K562 (cell line): ENCODE data around the gene PIWIL1. TPM values are rescaled to one million over a fixed set of nuclear protein-coding genes. Genes with fewer than 3 reads are reported as not detected.

Source experiments
- ATAC-seq: fragments of 200-7000 bp; cut with Tn5 transposase; 3 replicates; pipeline ENCODE4 v1.9.1; 2020; ENCODE audit warnings: moderate library complexity
- BruUV-seq: library from RNA; stranded (reverse); fragments of 400-500 nt; replicated peaks from 2 replicates; lab custom pipeline; 2021; lab: Mats Ljungman, UMichigan
- CTCF ChIA-PET: fragments of 300-600 bp; formaldehyde crosslinking; extraction: SDS; loops from one replicate; lab custom pipeline; 2021; ENCODE audit warnings: low intra/inter-chr PET ratio; lab: Yijun Ruan, JAX
- POLR2A ChIA-PET: fragments of 300-600, 350-650 bp; sonication (Branson Sonifier 250); formaldehyde crosslinking; extraction: SDS; loops from one replicate; lab custom pipeline; 2021; ENCODE audit warnings: antibody characterized with exemption, inconsistent platforms; lab: Yijun Ruan, JAX
- DNase-seq, 4 experiments: peaks; one replicate each; pipeline versions ENCODE4 v3.0.0 to v3.0.0-alpha.2; 2011 to 2018; ENCODE audit warnings: low spot score in 3 of 4, mixed read lengths in 3 of 4; ENCODE audit errors: extremely low read depth in 1 of 4
- FAIRE-seq: peaks from 2 replicates; lab custom pipeline; 2011; peaks lifted over from hg19 to GRCh38; lab: Jason Lieb, UNC
- H2AFZ ChIP-seq: 2 replicates; pipeline ENCODE4 v1.6.0; 2011; ENCODE audit warnings: low read depth, low read length, control low read depth, inconsistent platforms
- H3K27ac ChIP-seq: fragments of 200-600 bp; 3 replicates; pipeline ENCODE4 v1.8.0; 2011; ENCODE audit warnings: low read depth, mild to moderate bottlenecking, control low read depth, inconsistent platforms, low read length, moderate library complexity, mixed read lengths; ENCODE audit errors: extremely low read depth
- H3K27me3 ChIP-seq, 2 experiments: fragments of 300-600 bp in 1 of 2; 2 replicates in 1 of 2; 3 replicates in 1 of 2; pipeline versions ENCODE4 v1.6.0 to v1.8.0; 2011; ENCODE audit warnings: inconsistent platforms in 2 of 2, low read length in 2 of 2, mild to moderate bottlenecking in 1 of 2, mixed read lengths in 1 of 2, moderate library complexity in 1 of 2; ENCODE audit not compliant: control insufficient read depth in 2 of 2, insufficient read depth in 2 of 2
- H3K36me3 ChIP-seq: fragments of 300-600 bp; 3 replicates; pipeline ENCODE4 v1.8.0; 2011; ENCODE audit warnings: mild to moderate bottlenecking, low read length, inconsistent platforms; ENCODE audit not compliant: control insufficient read depth, insufficient read depth
- H3K4me1 ChIP-seq, 2 experiments: fragments of 200-600 bp in 1 of 2; replicated peaks in 1 of 2; 2 replicates in 1 of 2; 3 replicates in 1 of 2; pipeline versions ENCODE4 v1.5.1 to v1.8.0; 2011; ENCODE audit warnings: inconsistent platforms in 2 of 2, low read length in 2 of 2, mild to moderate bottlenecking in 1 of 2, mixed read lengths in 1 of 2, moderate library complexity in 1 of 2; ENCODE audit not compliant: control insufficient read depth in 2 of 2, insufficient read depth in 2 of 2
- H3K4me2 ChIP-seq: 2 replicates; pipeline ENCODE4 v1.6.1; 2011; ENCODE audit warnings: low read length, control low read depth, inconsistent platforms, mixed read lengths; ENCODE audit not compliant: insufficient read depth
- H3K4me3 ChIP-seq: fragments of 200-600 bp; sonication (generic), shearing (Covaris generic); 2 replicates; pipeline ENCODE4 v1.5.1; 2016; ENCODE audit warnings: control low read depth, inconsistent platforms
- H3K79me2 ChIP-seq: fragments of 200-600 bp; 3 replicates; pipeline ENCODE4 v1.8.0; 2011; ENCODE audit warnings: low read length, inconsistent platforms; ENCODE audit not compliant: control insufficient read depth, insufficient read depth
- H3K9ac ChIP-seq, 2 experiments: 2 replicates each; pipeline versions ENCODE4 v1.6.0 to v1.6.1; 2011; ENCODE audit warnings: low read depth in 2 of 2, low read length in 2 of 2, control low read depth in 1 of 2, inconsistent platforms in 1 of 2, mild to moderate bottlenecking in 1 of 2, mixed read lengths in 1 of 2; ENCODE audit not compliant: insufficient read depth in 1 of 2
- H3K9me1 ChIP-seq: one replicate; pipeline ENCODE4 v1.6.0; 2011; ENCODE audit warnings: inconsistent platforms, mild to moderate bottlenecking, low read length, moderate library complexity; ENCODE audit not compliant: control insufficient read depth, insufficient read depth
- H3K9me3 ChIP-seq: replicated peaks from 2 replicates; pipeline ENCODE4 v1.5.1; 2011; ENCODE audit warnings: low read depth, low read length, inconsistent platforms; ENCODE audit not compliant: control insufficient read depth, insufficient read depth
- H4K20me1 ChIP-seq: replicated peaks from 2 replicates; pipeline ENCODE4 v1.6.1; 2011; ENCODE audit warnings: low read length, inconsistent platforms, mixed read lengths; ENCODE audit not compliant: control insufficient read depth, insufficient read depth
- DDX20 ChIP-seq: fragments of 450-650 bp; IDR thresholded peaks from 2 replicates; pipeline ENCODE4 v1.6.1; 2016; ENCODE audit warnings: missing genetic modification characterization, low read depth, mild to moderate bottlenecking, missing compliant biosample characterization, moderate library complexity
- E2F1 ChIP-seq: sonication (generic); formaldehyde crosslinking; IDR thresholded peaks from 2 replicates; pipeline ENCODE4 v1.8.1; 2023; ENCODE audit warnings: mild to moderate bottlenecking, missing genetic modification reagents, moderate library complexity
- HSF4 ChIP-seq: fragments of 250-450 bp; sonication (Bioruptor Pico); IDR thresholded peaks from 2 replicates; pipeline ENCODE4 v2.1.2; 2022; ENCODE audit warnings: mild to moderate bottlenecking, moderate library complexity, borderline replicate concordance
- MYC ChIP-seq, 2 experiments: fragments of 250-450 bp in 1 of 2; sonication (Bioruptor Pico) in 1 of 2; IDR thresholded peaks; 2 replicates each; pipeline versions ENCODE4 v1.5.1 to v1.6.1; 2012 to 2021; ENCODE audit warnings: low read depth in 2 of 2, borderline replicate concordance in 1 of 2, improper control_type of control experiment in 1 of 2, low read length in 1 of 2, mild to moderate bottlenecking in 1 of 2, moderate library complexity in 1 of 2
- PHB ChIP-seq: fragments of 250-450 bp; sonication (Bioruptor Pico); IDR thresholded peaks from 2 replicates; pipeline ENCODE4 v1.5.0; 2021
- PYGO2 ChIP-seq: fragments of 450-650 bp; IDR thresholded peaks from 2 replicates; pipeline ENCODE4 v1.6.1; 2016; ENCODE audit warnings: mild to moderate bottlenecking, missing genetic modification characterization, moderate library complexity, missing compliant biosample characterization
- RBM34 ChIP-seq: fragments of 200-400 bp; formaldehyde crosslinking; IDR thresholded peaks from 2 replicates; pipeline ENCODE4 v1.6.1; 2018; ENCODE audit warnings: low read length, borderline replicate concordance; ENCODE audit not compliant: insufficient read depth
- RHOXF2B ChIP-seq: fragments of 250-450 bp; sonication (Bioruptor Pico); conservative IDR thresholded peaks from 2 replicates; pipeline ENCODE4 v1.5.1; 2021
- SNIP1 ChIP-seq: fragments of 450-650 bp; IDR thresholded peaks from 2 replicates; pipeline ENCODE4 v1.7.1; 2017; ENCODE audit warnings: low read depth, mild to moderate bottlenecking
- TBL1XR1 ChIP-seq, 2 experiments: IDR thresholded peaks; 2 replicates each; pipeline ENCODE4 v1.6.1; 2012; ENCODE audit warnings: improper control_type of control experiment in 2 of 2, low read length in 2 of 2, mild to moderate bottlenecking in 1 of 2
- ZNF12 ChIP-seq: sonication (generic); formaldehyde crosslinking; IDR thresholded peaks from 2 replicates; pipeline ENCODE4 v1.4.0; 2020; ENCODE audit warnings: mild to moderate bottlenecking, missing genetic modification reagents
- ZNF324 ChIP-seq: fragments of 250-450 bp; sonication (Bioruptor Pico); IDR thresholded peaks from 2 replicates; pipeline ENCODE4 v1.4.0; 2020; ENCODE audit warnings: mild to moderate bottlenecking
- ZNF696 ChIP-seq: fragments of 250-450 bp; sonication (Bioruptor Pico); conservative IDR thresholded peaks from 2 replicates; pipeline ENCODE4 v1.4.0; 2020; ENCODE audit warnings: mild to moderate bottlenecking, moderate library complexity
- WGBS: fragments of 100-300 bp; shearing (Covaris generic); methylation state at CpG from one replicate; pipeline ENCODE4 v1.1.6; 2016; ENCODE audit warnings: low coverage, mixed read lengths; ENCODE audit not compliant: insufficient coverage; ENCODE audit errors: missing lambda C conversion rate; 5-methylcytosine and 5-hydroxymethylcytosine counted together
- in situ Hi-C: fragments of 300-500 bp; cut with MboI; formaldehyde crosslinking; loops from 4 replicates; pipeline ENCODE4 v1.15.0; 2018; ENCODE audit warnings: inconsistent platforms, mixed read lengths
- intact Hi-C: fragments of 100-400 bp; cut with micrococcal nuclease; formaldehyde crosslinking; loops from 2 replicates; pipeline ENCODE4 v1.14.2; 2022
- polyA plus RNA-seq, 8 experiments: library from polyadenylated mRNA; depleted of rRNA in 4 of 8; stranded (reverse) in 5 of 8; unstranded in 3 of 8; fragments of >200 nt; fragmentation: Nextera tagmentation in 2 of 8; fragmentation: Illumina TruSeq in 1 of 8; extraction: Ambion mirVana in 2 of 8; extraction: Trizol in 1 of 8; gene quantifications; 2 replicates each; pipeline versions ENCODE4 v1.2.1 to v1.2.3, GENCODE V29; 2011 to 2014; ENCODE audit warnings: inconsistent platforms in 1 of 8, missing spikeins in 1 of 8
- total RNA-seq, 7 experiments: library from RNA; depleted of rRNA in 6 of 7; stranded (reverse); fragments of >200 nt in 6 of 7; fragmentation: Illumina TruSeq in 2 of 7; extraction: Trizol in 2 of 7; gene quantifications; 2 replicates each; pipeline versions ENCODE4 v1.2.1 to v1.2.3, GENCODE V29; 2011 to 2021; ENCODE audit warnings: low replicate concordance in 1 of 7

Gene PIWIL1
- total and polyA plus RNA-seq, 9 of the 15 experiments (the other 6 are each of a cell fraction or from before 2014, with no cell fraction given), result not detected

DNA sequence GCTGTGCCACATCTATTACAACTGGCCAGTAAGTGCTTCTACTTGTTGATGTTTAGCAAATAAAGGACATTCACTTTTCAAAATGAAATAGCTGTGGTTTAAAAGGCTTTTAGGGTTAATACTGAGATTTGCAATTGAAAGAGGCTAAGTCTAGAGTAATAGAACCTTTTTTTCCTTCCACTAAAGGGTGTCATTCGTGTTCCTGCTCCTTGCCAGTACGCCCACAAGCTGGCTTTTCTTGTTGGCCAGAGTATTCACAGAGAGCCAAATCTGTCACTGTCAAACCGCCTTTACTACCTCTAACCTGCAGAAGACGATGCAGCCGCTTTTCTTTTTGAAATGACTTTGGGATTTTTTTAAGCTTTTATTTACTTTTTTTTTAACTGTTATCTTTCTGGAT is 33.6 kb downstream of the PIWIL1 start:
- Histone ChIP-seq H3K79me2 (no peaks in the 10 kb centered on the region), H3K27ac (no peak overlapping the region), H3K36me3 (no peaks in the 10 kb centered on the region), H3K4me2 (no peak overlapping the region), H3K27me3 (peaks cover 17 to 36% of the 10 kb centered on the region in 2 experiments; a peak in 3 of 5 replicates), H3K9me1 (no peaks in the 10 kb centered on the region), H2AFZ (no peak overlapping the region), H4K20me1 (no peaks in the 10 kb centered on the region), H3K4me3 (no peak overlapping the region), H3K9me3 (no peaks in the 10 kb centered on the region), H3K4me1 (no peaks in the 10 kb centered on the region), H3K9ac (no peak overlapping the region)
- FAIRE-seq, result no peak
- ATAC-seq, result no peak
- in situ Hi-C loops, result no loop called here
- ChIA-PET CTCF (no interaction called here), POLR2A (interaction anchor here (0.8 kb wide), 1 partner anchor 9 kb away, joined by 3 read pairs; no protein-coding TSS in a partner anchor)
- 0% methylated on average over 5 of the region's 5 CpGs for WGBS
- TF ChIP-seq DDX20 (tag) (no peak), RBM34 (no peak), HSF4 (CRISPR knock-in tag) (no peak), PHB (CRISPR knock-in tag) (no peak), ZNF324 (no peak), ZNF696 (CRISPR knock-in tag) (no peak), TBL1XR1 (IDR thresholded peaks at IDR 0.05; ENCODE audit: low read length in 2 of 2) (no peak), PYGO2 (tag) (no peak), RHOXF2B (CRISPR knock-in tag) (no peak), SNIP1 (no peak), MYC (IDR thresholded peaks at IDR 0.05; ENCODE audit: low read depth, low read length) (no peak), MYC (CRISPR knock-in tag; IDR thresholded peaks at IDR 0.05; ENCODE audit: borderline replicate concordance, low read depth) (no peak), E2F1 (CRISPR knock-in tag) (no peak), ZNF12 (CRISPR knock-in tag) (no peak)
- intact Hi-C loops, result no loop called here
- DNase-seq, result no peak
- BruUV-seq, result no TSS peak
